NCI-H1092 (cell line): ENCODE results near the gene NAV2.

Experiments
- DNase-seq: peaks from one replicate; lab custom pipeline; 2025; lab: John Stamatoyannopoulos, UW

Gene NAV2

GRCh38 chr11:19973136-19973635 is 260.5 kb downstream of the NAV2 start:
- DNase-seq, result no peak

DNA sequence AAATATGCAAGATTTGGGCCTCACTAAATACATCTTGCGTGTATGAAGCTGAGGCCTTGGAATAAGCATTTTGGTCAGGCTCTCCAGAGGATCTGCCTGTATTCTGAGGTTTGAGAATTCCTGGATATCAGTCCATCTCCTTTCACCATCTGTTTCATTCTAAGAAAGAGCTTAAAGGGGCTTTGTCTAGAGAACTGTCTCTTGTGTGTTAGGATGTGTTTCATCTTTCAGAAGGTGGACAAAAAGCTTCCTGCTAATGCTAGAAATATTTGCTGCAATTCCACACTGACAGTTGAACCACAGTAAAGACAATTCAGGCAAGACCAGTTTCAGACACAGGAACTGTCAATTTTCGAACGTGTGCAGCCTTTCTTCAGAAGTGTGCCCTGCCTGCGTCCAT is 262.2 kb downstream of the NAV2 start:
- DNase-seq, result no peak

GRCh38 chr11:19975414-19975990 is 262.9 kb downstream of the NAV2 start:
- no peak for DNase-seq

DNA sequence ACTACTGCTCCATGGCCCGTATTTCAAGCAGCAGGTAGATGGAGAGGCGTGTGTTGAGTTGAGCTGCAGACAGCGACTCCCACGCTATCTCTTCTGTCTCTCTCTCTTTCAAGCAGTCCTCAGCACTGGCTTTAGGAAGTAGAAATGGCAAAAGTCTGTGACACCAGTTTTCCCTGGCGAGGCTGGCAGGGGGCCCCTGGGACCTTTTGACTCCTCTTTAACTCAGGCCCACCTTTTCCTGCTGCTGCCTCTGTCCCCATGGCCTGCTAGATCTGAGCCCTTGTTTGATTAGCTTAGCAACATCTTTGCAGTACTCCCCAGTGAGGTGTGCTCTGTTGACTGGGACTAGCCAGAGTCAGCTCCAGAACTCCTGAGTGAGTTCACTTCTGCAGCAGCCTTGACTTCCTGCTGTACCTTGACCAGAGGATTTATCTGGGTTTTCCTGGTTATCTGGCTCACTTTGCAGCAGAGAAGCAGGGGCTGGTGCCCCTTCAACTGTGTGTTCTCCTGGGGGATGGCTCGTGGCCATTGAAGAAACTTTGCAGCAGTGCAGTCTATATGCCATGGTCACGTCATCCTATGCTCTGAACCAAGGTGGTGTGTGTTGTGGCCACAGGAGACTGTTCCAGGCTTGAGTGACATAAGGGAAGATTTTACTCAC is 263.8 kb downstream of the NAV2 start:
- no peak for DNase-seq

DNA sequence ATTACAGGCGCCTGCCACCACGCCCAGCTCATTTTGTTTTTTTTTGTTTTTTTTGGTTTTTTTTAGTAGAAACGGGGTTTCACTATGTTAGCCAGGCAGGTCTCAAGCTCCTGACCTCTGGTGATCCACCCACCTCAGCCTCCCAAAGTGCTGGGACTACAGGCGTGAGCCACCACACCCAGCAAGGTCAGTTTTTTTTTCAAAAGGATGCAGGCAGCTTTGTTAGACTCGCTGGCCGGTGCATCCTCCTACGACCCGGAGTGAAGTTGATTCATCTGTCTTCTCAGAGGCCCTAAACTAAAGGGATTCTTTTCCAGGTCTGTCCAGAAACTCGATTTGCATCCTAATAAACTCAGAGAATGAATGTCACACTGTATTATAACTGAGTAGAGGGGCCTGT is 265.3 kb downstream of the NAV2 start:
- no peak for DNase-seq

DNA sequence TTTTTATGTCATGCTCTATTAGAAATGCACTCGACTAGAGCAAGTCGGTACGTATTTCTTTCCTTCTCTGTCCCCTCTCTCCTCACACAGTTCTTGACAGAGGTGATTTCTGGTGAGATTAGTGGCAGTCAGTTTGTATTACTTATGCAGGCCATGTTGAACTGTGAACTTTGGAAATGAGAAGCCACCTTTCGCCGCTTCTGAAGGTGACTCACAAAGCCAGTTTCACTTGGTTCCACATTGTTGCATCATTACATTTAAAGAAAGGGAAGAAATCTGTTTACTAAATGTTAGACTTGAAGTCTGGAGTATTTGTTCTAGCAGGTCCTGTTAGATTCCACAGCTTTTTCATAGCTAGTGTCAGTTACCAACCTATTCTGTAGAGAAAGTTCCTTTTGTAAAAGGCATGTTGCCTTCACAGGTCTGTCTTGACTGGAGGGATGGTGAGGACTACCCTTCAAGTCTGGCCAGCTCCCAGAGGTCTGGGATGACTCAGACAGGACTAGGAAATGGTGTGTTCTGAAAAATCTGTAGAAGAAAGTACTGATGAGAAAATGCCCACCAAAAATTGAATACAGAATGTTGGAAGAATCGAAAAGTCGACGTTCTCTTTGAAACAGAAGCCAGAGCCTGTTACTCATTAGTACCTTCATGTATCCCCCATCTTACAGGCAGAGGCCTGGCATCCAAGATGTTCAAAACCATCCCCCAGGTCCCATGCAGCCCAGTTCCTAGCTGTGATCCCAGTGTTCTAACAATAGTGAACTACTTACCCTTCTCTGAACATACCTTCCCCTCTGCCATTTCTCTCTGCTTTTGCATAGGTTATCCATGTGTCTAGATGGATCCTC is 266.3 kb downstream of the NAV2 start:
- DNase-seq, result no peak

DNA sequence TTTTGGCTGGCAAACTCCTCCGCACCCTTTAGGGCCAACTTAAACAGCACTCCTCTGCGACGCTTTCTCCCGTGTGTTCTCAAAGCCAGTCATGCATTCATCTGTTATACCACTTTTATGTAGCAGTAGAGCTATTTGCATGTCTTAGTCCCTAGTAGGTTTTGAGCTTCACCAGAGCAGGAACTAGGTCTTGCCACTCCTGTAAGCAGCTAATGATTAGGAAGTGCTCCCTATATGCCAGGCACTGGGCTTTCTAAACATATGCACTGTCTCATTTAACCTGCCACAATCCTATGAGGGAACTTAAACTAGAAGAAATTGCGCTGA is 266.8 kb downstream of the NAV2 start:
- no peak for DNase-seq

DNA sequence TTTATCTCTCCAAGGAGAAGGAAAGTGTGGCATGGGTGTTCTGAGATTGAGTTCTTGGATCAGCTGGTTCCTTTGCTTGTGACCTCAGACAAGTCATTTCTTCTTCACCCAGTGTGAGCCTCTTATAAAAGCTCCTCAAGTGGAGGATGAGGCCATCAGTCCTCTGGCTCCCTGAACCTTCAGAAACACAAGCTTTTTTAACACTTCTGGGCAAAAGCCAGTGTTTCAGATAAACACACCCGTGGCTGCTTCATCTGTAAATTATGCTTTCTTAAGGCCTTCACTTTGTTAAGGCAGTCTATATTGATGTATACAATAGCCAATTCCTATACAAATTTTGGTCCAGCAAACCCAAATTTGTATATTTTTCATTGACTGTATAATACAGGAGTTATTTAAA is 267.8 kb downstream of the NAV2 start:
- DNase-seq, result no peak

DNA sequence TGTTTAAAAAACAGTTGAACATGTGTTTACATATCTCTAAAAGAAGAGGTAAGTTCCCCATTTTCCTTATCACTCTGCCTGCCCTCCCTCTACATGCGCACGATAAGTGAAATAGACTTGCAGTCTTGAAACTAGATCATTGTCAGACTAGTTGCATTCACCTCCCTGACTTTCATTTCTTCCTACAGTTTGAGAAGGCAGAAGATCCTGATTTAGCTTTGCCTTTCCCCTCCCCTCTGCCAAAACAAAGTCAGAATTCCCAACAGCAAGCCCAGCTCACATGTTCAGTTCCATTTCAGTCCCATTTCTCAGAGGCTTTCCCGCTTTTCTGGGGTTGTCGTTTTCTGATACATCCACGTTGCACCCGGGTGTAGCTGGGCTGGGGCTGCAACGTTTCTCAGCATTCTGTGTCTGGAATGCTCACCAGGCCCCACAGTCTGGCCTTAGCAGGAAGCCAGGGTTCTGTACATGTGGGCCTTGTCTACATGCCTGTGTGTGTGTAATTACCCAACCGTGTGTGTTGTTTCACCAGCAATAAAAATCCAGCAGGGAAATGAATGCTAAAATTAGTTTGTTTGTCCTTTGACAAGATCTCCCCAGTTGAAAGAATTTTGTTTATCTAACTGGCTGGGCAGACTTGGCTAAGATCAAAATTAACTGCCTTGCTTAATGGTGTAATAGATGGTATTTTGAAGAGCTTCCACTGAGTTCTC is 268.5 kb downstream of the NAV2 start:
- no peak for DNase-seq

DNA sequence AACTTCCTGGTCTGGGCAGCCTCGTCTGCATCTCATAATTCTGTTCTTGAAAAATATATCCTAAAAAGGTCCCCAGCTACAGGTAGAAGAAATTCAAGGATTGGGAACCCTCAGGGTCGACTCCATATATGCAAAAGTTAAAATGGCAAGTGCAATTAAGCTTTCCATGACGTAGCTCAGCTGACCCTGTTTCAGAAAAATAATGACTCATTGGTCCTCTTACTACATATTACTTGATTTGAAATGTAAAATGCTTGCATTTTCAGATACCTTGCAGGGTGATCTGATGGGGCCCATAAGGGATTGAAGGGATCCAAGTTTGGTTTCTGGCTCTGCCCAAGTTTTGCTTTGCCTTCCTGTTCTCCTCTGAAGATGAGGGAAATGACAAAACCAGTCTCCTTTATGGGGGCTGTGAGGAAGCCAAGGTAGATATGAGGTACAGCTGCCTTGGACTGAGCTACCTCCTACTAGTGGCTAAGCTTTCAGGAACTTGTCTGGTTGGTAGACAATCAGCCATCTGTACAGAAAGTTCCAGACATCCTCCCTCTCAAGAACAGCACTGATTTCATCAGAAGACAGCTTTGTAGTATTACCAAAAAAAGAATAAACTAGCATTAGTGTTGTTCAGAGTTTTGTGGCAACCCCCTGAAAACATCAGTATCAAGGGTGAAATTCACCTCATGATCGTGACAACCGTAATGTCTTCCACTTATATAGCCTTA is 270.3 kb downstream of the NAV2 start:
- no peak for DNase-seq

- no peak for DNase-seq
Observed at GRCh38 chr11:19984048-19984742, 271.6 kb downstream of the NAV2 start.

DNA sequence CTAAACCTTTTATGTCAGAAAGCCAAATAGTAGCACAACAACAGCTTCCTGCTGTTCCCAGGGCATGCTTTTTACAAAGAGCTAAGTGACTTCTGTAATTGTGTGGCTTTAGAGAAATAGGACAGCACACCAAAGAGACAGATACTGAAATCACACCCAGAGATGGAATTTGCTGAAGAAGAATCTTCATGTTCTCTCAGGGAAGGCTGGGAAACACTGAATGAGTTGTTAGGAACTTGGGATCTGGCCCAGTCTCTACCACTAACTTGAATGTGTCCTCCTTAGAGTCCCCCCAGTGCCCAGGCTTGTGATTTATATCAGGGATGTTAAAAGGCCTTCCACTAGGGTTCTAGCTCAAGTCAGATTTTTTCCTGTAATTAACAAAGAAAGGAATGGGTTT is 272.5 kb downstream of the NAV2 start:
- no peak for DNase-seq

DNA sequence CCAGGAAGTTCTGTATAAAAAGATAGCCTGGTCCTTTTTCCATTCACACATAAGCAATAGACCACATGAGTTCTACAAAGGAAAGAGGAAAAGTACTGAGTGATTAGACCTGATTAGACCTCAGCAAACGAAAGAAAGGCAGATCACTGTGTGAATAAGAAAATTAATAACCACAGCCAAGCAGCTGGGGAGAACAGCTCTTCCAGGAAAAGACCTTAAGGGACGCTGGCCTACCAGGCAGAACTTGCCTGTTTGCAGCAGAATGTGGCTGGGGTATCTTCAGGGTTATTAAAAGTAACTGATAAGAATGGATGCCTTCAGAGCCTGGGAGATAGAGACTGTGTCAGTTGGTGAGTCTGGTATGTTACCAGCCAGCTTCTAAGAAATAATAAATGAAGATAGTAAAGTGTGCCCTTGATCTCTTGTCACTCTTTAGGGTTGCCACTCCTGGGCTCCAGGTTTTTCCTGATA is 274.7 kb downstream of the NAV2 start:
- DNase-seq, result no peak

DNA sequence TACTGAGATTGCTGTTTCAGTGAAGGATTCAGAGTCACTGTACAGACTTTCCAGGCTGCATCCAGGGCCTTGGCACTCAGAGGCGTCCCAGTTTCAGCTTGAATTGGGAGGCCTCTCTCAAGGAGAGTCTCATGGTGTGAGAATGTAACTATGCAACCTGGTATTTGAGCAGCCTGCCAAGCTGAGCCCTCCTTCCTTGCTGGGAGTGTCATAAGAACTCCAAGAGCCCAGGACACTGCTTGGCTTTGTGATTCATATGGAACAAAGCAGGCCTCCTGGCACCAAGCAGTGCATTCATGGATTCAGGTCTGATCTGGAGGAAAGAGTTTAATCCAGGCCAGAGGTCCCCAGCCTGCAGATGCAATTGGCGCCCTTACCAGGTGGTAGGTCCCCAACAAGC is 276.0 kb downstream of the NAV2 start:
- DNase-seq, result no peak

- DNase-seq, result no peak
Observed at GRCh38 chr11:19989191-19989590, 276.6 kb downstream of the NAV2 start.

- no peak for DNase-seq
Observed at GRCh38 chr11:19992162-19992561, 279.5 kb downstream of the NAV2 start.

DNA sequence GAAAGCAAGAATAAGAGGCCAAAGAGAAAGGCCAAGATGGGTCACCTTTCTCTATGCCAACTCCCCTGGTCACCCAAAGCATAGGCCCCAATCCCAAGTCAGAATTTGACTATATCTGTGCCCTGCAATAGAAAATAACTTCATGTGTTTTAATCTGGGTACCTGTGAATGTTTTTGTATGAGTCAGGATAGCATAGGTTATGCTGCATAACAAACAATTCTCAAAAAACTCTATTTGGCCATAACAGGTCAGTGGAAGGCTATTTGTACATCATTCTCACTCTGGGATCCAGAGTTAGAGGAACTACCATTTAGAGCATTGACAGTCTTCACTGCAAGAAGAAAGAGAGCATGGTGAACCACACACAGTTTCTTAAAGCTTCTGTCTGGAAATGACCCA is 280.4 kb downstream of the NAV2 start:
- no peak for DNase-seq

GRCh38 chr11:19994672-19995071 is 282.0 kb downstream of the NAV2 start:
- no peak for DNase-seq

- DNase-seq, result no peak
Observed at GRCh38 chr11:19995145-19995544, 282.5 kb downstream of the NAV2 start.

GRCh38 chr11:19996571-19996970 is 283.9 kb downstream of the NAV2 start:
- no peak for DNase-seq

DNA sequence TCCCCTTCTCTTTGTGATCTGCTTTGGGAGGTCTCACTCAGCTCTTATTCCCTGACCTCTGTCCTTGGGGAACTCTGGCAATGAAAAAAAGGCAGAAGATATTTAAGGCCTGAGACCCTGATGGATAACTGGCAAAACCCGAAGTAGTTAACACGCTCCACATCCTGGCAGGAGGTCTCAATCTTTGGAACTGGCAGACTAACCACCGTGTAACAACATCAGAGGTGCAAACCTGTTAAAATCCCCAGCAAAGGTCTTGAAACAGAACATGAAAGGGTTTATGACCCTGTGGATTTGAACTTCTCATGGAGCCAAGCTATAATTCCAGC is 287.3 kb downstream of the NAV2 start:
- no peak for DNase-seq
